Activated T-cell treated with anti-CD3 and anti-CD28 coated beads, Interleukin-2, amount 50 U/mL, for 72 hours (primary cell): ENCODE results near the gene SPTY2D1. TPM values are rescaled to one million over a fixed set of nuclear protein-coding genes. Genes with fewer than 3 reads are reported as not detected.
"Not testable (repeated sequence)": the region's sequence is repeated elsewhere in the genome, so short reads cannot be mapped to it uniquely, and the experiment has no call there.

Experiments used
- ATAC-seq, 2 donors: fragments of 150-1000 bp; cut with Tn5 transposase; replicated peaks in 1 of 2; 2 replicates each; pipeline ENCODE4 v1.10.0; 2021; ENCODE audit warnings: moderate library complexity in 2 of 2, mild to moderate bottlenecking in 1 of 2
- DNase-seq, 2 donors: peaks; one replicate each; pipeline ENCODE4 v3.0.0; 2021 to 2022; ENCODE audit warnings: mixed read lengths in 1 of 2
- H3K27ac Mint-ChIP-seq: one replicate; pipeline ENCODE4 v1.8.0; 2022; ENCODE audit warnings: mild to moderate bottlenecking, moderate library complexity, mixed read lengths
- H3K27me3 Mint-ChIP-seq: one replicate; pipeline ENCODE4 v1.8.0; 2022; ENCODE audit warnings: low read depth, mixed read lengths
- H3K36me3 Mint-ChIP-seq, 2 donors: one replicate each; pipeline ENCODE4 v1.8.0; 2022; ENCODE audit warnings: mixed read lengths in 2 of 2, mild to moderate bottlenecking in 1 of 2; ENCODE audit not compliant: insufficient read depth in 2 of 2
- H3K4me1 Mint-ChIP-seq: one replicate; pipeline ENCODE4 v1.8.0; 2022; ENCODE audit warnings: low read depth, mixed read lengths
- H3K4me3 Mint-ChIP-seq, 2 donors: one replicate each; pipeline ENCODE4 v1.8.0; 2022; ENCODE audit warnings: mild to moderate bottlenecking in 2 of 2, mixed read lengths in 2 of 2, moderate library complexity in 2 of 2
- H3K9me3 Mint-ChIP-seq, 2 donors: one replicate each; pipeline ENCODE4 v1.8.0; 2022; ENCODE audit warnings: mixed read lengths in 2 of 2
- total RNA-seq, 2 donors: library from RNA; stranded (reverse); gene quantifications; one replicate each; pipeline ENCODE4 v1.2.3, GENCODE V29; 2022

SPTY2D1 gene, protein sequence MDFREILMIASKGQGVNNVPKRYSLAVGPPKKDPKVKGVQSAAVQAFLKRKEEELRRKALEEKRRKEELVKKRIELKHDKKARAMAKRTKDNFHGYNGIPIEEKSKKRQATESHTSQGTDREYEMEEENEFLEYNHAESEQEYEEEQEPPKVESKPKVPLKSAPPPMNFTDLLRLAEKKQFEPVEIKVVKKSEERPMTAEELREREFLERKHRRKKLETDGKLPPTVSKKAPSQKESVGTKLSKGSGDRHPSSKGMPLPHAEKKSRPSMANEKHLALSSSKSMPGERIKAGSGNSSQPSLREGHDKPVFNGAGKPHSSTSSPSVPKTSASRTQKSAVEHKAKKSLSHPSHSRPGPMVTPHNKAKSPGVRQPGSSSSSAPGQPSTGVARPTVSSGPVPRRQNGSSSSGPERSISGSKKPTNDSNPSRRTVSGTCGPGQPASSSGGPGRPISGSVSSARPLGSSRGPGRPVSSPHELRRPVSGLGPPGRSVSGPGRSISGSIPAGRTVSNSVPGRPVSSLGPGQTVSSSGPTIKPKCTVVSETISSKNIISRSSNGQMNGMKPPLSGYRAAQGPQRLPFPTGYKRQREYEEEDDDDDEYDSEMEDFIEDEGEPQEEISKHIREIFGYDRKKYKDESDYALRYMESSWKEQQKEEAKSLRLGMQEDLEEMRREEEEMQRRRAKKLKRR
- 10 to 100 TPM; 23.1 to 25.3 TPM for total RNA-seq

DNA sequence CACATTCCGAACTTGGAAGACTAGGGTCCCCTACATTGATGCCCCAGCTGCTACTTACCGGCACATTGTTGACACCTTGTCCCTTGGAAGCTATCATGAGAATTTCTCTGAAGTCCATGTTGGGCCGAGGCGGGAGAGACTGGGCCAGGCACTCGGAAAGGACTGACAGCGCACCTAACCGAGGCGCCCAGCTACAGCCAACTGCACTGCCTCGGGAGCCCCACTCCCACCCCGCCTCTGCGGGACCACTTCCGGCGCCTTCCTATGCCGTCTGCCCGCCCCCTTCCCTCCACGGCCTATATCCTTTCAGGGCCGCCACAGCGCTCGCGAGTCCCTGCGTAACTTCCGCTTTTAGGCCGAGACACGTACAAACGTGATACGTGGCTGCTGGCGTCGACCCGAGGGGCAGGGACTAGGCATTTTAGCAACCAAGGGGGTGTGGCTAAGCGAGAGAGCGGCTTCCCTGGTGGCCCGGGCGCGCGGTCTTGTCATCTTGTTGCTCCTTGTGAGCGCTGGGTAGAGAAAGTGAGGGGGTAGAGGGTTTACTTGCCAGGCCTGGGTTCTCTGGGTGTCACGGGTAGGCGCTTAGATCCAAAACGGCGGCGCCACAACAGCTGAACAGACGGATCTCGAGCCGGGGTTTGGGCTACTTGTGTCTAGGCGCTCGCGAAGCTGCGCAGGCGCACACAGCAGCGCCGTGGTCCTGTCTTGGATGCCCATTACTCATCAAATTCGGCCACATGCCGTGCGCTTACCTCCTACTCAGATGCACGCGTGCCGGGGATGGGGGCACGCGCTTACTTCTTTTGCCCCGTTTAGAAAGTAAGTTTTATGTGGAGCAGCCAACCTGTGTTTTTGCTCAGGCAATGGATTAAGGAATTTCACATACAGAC, at the start of gene SPTY2D1:
Gene SPTY2D1 (minus strand): TSS at position 203 of the 893 bp plus-strand sequence. CDS start 85 bp downstream, at position 118.
- Mint-ChIP-seq H3K4me1 (peaks cover 44% of the 10 kb centered on the region), H3K9me3 (no peaks in the 10 kb centered on the region), H3K27me3 (no peaks in the 10 kb centered on the region), H3K27ac (peak within 1 kb of the TSS; percentile 95), H3K36me3 (peaks cover 2 to 3% of the 10 kb centered on the region in 2 donors), H3K4me3 (peak within 1 kb of the TSS; percentile 88 to 90)
- DNase-seq (peak; percentile 97 to 99), ATAC-seq (peak; percentile 96 to 97)

DNA sequence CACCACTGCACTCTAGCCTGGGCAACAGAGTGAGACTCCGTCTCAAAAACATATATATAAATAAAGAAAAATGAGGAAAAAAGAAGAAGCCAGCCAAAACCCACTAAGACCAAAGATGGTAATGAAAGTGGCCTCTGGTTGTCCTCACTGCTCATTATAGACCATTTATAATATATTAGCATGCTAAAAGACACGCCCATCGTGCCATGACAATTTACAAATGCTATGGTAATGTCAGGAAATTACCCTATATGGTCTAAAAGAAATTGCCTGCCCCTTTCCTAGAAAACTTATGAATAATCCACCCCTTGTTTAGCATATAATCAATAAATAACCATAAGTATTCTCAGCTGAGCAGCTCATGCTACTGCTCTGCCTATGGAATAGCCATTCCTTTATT, 48.3 kb upstream of the SPTY2D1 start:
- Mint-ChIP-seq H3K4me1 (peaks cover 5% of the 10 kb centered on the region), H3K36me3 (no peaks in the 10 kb centered on the region), H3K27ac (no peak overlapping the region), H3K27me3 (no peaks in the 10 kb centered on the region), H3K4me3 (no peak overlapping the region), H3K9me3 (no peaks in the 10 kb centered on the region)
- DNase-seq (no peak), ATAC-seq (no peak)

DNA sequence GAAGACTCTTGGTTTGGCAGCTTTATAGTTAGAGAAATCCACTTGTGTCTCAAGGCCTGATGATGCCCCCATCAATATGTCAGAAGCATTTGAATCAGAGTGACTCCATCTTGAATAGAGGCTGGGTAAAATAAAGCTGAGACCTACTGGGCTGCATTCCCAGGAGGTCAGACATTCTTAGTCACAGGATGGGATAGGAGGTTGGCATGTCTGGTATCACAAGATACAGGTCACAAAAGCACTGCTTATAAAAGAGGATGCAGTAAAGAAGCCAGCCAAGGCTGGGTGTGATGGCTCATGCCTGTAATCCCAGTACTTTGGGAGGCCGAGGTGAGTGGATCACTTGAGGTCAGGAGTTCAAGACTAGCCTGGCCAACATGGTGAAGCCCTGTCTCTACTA, 47.8 kb upstream of the SPTY2D1 start:
- not testable (repeated sequence) for H3K27ac Mint-ChIP-seq, H3K9me3 Mint-ChIP-seq, DNase-seq, H3K4me3 Mint-ChIP-seq, H3K36me3 Mint-ChIP-seq, H3K27me3 Mint-ChIP-seq, H3K4me1 Mint-ChIP-seq, ATAC-seq

DNA sequence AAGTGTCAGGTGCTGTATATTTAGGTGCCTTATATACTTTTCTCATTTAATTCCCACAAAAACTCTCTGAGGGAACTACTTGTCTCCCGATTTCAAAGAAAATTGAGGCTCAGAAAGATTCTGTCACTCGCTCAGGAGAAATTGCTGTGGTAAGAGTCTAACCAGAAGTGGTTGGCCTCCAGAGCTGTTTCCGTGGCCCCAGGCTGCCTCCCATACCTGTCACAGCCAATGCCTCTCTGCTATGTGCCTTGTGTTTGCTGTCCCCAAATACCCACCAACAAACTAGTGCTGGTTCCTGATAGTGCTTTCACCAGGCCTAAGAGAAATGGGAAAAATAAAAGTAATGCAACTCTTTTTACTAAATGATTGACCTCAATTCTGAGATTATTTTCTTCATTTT, 43.4 kb upstream of the SPTY2D1 start:
- DNase-seq = no peak
- ATAC-seq = no peak
- Mint-ChIP-seq H3K36me3 (no peaks in the 10 kb centered on the region), H3K4me1 (peaks cover 14% of the 10 kb centered on the region), H3K27me3 (no peaks in the 10 kb centered on the region), H3K9me3 (no peaks in the 10 kb centered on the region), H3K27ac (no peak overlapping the region), H3K4me3 (no peak overlapping the region)

DNA sequence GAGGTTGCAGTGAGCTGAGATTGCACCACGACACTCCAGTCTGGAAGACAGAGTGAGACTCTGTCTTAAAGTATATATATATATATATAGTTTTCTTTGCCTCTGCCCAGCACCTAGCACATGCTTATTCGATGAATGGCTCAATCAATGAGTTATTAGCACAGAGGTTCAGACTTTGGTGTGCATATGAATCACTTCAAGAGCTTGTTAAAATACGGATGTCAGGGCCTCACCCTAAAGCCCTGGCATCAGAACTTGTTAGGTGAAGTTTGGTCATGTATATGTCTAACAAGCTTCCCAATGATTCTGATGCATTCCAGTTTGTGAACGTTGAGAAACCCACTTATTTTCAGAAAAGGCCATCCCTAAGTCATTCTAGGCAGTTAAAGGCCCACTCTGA, 42.7 kb upstream of the SPTY2D1 start:
- H3K27me3 Mint-ChIP-seq = no peaks in the 10 kb centered on the region
- H3K4me3 Mint-ChIP-seq = no peak overlapping the region
- no peak for ATAC-seq
- H3K27ac Mint-ChIP-seq = no peak overlapping the region
- H3K4me1 Mint-ChIP-seq = peaks cover 20% of the 10 kb centered on the region
- DNase-seq = no peak
- H3K36me3 Mint-ChIP-seq = no peaks in the 10 kb centered on the region
- no peaks in the 10 kb centered on the region for H3K9me3 Mint-ChIP-seq

DNA sequence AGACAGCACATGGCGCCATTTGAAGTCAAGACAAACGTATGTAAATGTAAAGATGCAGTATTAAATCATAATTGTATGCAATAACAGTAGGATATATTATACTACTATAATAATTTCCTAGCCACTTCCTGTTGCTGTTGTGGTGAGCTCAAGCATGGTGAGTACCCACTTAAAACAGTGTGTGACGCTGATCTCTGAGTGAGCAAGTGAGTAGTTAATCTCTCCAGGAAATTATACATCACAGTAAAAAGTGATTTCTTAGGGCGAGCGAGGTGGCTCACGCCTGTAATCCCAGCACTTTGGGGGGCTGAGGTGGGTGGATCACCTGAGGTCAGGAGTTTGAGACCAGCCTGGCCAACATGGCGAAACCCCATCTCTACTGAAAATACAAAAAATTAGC, 38.1 kb upstream of the SPTY2D1 start:
- not testable (repeated sequence) for H3K9me3 Mint-ChIP-seq, H3K27me3 Mint-ChIP-seq, H3K36me3 Mint-ChIP-seq
- ATAC-seq (peak; percentile 86 to 90), DNase-seq (peak; percentile 35 to 42)
- peaks cover 52% of the 10 kb centered on the region for H3K4me1 Mint-ChIP-seq
- peak overlapping the region; percentile 89 for H3K27ac Mint-ChIP-seq
- peak overlapping the region; percentile 56 to 66 for H3K4me3 Mint-ChIP-seq

DNA sequence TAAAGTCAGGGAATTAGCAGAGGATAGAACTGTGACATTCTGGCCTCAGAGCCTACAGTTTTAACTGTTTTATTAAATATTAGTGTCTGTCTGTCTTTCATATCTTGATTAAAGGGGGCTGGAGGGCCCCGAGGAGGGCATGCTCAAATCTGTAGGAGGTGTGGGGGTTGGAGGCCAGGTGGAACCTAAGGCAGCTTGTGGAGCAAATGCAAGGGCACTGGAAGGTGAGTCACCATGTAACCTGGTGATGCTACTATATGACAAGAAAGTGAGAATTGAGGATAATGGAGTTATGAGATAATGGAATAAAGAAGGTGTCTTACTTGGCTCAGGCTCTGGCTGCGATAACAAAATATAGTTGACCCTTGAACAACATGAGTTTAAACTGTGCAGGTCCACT, 37.1 kb upstream of the SPTY2D1 start:
- no peaks in the 10 kb centered on the region for H3K27me3 Mint-ChIP-seq
- no peaks in the 10 kb centered on the region for H3K9me3 Mint-ChIP-seq
- ATAC-seq = peak; percentile 27 to 42
- peak overlapping the region in 1 of 2 donors; percentile 11 for H3K4me3 Mint-ChIP-seq
- H3K27ac Mint-ChIP-seq = peak overlapping the region; percentile 12
- H3K4me1 Mint-ChIP-seq = peaks cover 52% of the 10 kb centered on the region
- H3K36me3 Mint-ChIP-seq = no peaks in the 10 kb centered on the region
- DNase-seq = peak in 1 of 2 donors; percentile 17

DNA sequence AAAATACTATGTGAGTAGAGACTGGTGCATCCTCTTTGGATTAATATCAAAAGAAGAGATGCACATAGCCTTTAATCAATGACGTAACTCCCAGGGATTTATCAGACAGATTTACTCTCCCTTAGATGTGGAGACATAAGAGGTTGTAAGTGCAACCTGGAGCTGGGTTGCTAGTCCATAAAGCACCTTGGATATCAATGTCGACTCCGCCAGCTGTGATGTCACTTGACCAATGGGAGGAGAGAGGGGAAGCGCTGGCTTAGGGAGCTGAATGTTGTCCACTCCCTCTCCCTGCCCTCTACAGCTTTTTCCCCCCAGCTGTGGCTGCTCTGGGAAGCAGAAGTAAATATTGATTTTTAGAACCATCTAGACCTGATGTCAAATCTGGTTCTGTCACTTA, 35.6 kb upstream of the SPTY2D1 start:
- H3K4me1 Mint-ChIP-seq = peaks cover 58% of the 10 kb centered on the region
- H3K27me3 Mint-ChIP-seq = no peaks in the 10 kb centered on the region
- H3K27ac Mint-ChIP-seq = no peak overlapping the region
- H3K36me3 Mint-ChIP-seq = no peaks in the 10 kb centered on the region
- ATAC-seq (no peak), DNase-seq (no peak)
- H3K4me3 Mint-ChIP-seq = no peak overlapping the region
- no peaks in the 10 kb centered on the region for H3K9me3 Mint-ChIP-seq

DNA sequence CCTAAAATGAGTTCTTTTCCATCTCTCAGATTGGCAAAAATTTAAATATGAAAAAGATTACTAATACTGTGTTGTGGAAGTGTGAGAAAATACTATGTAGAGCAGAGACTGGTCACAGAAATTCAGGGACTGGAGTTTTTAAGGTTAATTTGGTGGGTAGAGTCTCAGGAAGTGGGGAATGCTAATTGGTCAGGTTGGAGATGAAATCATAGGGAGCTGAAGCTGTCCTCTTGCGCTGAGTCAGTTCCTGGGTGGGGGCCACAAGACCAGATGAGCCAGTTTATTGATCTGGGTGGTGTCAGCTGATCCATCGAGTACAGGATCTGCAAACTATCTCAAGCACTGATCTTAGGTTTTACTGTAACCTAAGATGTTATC, 35.1 kb upstream of the SPTY2D1 start:
- no peaks in the 10 kb centered on the region for H3K9me3 Mint-ChIP-seq
- H3K36me3 Mint-ChIP-seq = no peaks in the 10 kb centered on the region
- H3K4me3 Mint-ChIP-seq = peak overlapping the region; percentile 41 to 79
- peak overlapping the region; percentile 68 for H3K27ac Mint-ChIP-seq
- no peaks in the 10 kb centered on the region for H3K27me3 Mint-ChIP-seq
- H3K4me1 Mint-ChIP-seq = peaks cover 58% of the 10 kb centered on the region
- ATAC-seq (peak; percentile 45 to 47), DNase-seq (peak; percentile 29)

DNA sequence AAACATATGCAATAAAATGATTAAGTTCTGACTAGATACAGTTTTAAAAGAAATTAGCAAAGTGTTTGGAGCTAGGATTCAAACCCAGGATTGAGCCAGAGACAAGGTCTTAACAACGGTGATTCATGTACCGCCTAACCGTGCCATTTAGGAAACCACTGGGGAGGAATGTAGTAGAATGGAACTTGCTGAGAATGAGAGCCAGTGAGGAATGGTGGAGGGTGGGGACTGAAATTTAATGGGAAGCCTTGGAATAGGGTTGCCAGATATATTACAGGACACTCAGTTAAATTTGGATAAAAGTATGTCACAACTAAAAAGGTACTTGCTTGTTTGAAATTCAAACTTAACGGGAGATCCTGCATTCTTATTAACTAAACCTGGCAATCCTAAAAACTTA, 34.0 kb upstream of the SPTY2D1 start:
- Mint-ChIP-seq H3K4me3 (no peak overlapping the region), H3K4me1 (peaks cover 54% of the 10 kb centered on the region), H3K27ac (no peak overlapping the region), H3K9me3 (no peaks in the 10 kb centered on the region), H3K27me3 (no peaks in the 10 kb centered on the region), H3K36me3 (no peaks in the 10 kb centered on the region)
- ATAC-seq (no peak), DNase-seq (no peak)

DNA sequence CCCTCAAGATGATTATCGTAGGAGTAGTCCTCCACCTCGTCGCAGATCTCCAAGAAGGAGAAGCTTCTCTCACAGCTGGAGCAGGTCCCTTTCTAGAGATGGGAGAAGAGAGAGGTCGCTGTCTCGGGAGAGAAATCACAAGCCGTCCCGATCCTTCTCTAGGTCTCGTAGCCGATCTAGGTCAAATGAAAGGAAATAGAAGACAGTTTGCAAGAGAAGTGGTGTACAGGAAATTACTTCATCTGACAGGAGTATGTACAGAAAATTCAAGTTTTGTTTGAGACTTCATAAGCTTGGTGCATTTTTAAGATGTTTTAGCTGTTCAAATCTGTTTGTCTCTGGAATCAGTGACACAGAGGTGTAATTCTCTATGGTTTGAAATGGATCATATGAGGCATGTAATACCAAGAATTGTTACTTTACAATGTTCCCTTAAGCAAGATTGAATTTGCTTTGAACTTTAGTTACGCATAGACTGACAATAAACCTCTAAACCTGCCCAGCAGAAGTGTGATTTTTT, 31.3 kb upstream of the SPTY2D1 start:
- not testable (repeated sequence) for H3K27me3 Mint-ChIP-seq, DNase-seq, H3K36me3 Mint-ChIP-seq, H3K9me3 Mint-ChIP-seq
- H3K27ac Mint-ChIP-seq = peak overlapping the region; percentile 11
- ATAC-seq = peak; percentile 44 to 46
- H3K4me1 Mint-ChIP-seq = peaks cover 32% of the 10 kb centered on the region
- H3K4me3 Mint-ChIP-seq = peak overlapping the region; percentile 8 to 49

DNA sequence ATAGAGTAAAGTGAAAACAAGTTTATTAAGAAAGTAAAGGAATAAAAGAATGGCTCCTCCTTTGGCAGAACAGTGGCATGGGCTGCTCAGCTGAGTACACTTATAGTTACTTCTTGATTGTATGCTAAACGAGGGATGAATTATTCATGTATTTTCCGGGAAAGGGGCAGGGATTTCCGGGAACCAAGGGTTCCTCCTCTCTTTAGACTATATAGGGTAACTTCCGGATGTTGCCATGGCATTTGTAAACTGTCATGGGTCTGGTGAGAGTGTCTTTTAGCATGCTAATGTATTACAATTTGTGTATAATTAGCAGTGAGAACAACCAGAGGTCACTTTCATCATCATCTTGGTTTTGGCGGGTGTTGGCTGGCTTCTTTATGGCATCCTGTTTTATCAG, 23.5 kb upstream of the SPTY2D1 start:
- H3K27me3 Mint-ChIP-seq = peaks cover 9% of the 10 kb centered on the region
- no peak for DNase-seq
- no peak overlapping the region for H3K27ac Mint-ChIP-seq
- no peak for ATAC-seq
- H3K36me3 Mint-ChIP-seq = peaks cover 0 to 2% of the 10 kb centered on the region in 2 donors
- peaks cover 0 to 2% of the 10 kb centered on the region in 2 donors for H3K9me3 Mint-ChIP-seq
- H3K4me1 Mint-ChIP-seq = no peaks in the 10 kb centered on the region
- H3K4me3 Mint-ChIP-seq = no peak overlapping the region
